Measurements from ENCODE around the gene GPR61.

Gene GPR61

DNA sequence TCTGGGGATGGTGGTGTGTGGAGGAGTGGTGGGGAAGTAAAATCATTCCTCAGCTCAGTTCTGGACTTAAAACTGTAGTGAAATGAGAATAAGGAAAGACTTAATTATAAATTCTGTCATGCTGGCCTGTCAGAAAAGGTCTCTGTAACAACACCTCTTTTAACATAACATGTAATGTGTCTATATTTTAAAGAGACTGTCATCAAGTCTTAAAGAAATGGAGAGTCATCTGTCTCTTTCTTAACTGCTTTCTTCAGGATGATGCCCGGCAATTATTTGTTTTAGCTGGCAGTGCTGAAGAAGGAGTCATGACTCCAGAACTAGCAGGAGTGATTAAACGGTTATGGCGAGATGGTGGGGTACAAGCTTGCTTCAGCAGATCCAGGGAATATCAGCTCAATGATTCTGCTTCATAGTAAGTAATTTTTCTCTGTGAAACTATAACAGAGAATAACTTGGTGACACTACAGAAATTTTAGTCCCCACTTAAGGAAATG is 39.3 kb downstream of the GPR61 start:
- DNase-seq: no peak

DNA sequence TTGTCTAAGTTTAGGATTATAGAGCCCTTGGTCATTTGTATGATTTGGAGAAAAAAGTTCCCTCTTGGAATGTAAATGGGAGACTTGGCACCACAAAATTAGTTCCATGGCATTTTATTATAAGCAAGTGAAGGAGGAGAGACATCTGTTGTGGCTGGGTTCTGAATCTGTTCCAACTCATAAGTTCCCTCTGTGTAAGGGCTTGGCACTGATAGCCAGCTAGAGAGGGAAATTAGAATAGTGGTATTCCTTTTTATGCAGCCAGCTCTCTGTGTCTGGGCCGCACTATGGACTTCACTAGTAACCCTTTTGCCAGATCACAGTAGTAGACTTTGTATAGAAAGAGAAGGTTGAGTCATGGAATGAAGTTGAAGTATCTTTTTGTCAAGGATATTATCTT is 39.8 kb downstream of the GPR61 start:
- DNase-seq: no peak

DNA sequence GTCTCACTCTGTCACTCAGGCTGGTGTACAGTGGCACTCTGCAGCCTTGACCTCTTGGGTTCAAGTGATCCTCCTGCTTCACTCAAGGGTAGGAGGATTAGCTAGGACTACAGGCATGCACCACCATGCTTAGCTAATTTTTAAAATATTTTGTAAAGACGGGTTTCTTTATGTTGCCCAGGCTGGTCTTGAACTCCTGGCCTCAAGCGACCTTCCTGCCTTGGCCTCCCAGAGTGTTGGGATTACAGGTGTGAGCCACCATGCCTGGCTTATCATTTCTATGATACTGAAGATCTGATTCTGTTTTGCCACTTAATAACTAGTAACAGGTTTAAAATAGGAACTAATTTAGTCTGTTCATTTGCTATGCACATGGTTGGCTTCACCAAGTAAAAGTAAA is 42.3 kb downstream of the GPR61 start:
- no peak for DNase-seq

GRCh38 chr1:109584766-109585165 is 45.1 kb downstream of the GPR61 start:
- no peak for DNase-seq

DNA sequence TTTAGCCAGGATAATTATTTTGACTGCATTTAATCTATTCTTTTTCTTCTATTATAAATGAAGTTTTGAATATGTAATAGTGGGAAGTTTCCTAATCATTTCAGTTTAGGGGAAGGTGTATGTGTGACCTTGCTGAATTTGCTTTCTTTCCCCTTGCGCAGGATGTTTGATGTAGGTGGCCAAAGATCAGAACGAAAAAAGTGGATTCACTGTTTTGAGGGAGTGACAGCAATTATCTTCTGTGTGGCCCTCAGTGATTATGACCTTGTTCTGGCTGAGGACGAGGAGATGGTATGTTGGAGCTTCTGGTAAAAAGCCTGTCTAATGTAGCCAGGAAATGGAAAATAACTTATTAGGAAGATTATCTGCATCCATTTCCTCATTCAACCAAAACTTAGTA is 46.4 kb downstream of the GPR61 start:
- no peak for DNase-seq

- no peak for DNase-seq
Measured at GRCh38 chr1:109589177-109589576, 49.5 kb downstream of the GPR61 start.

GRCh38 chr1:109589679-109590078 is 50.0 kb downstream of the GPR61 start:
- no peak for DNase-seq

GRCh38 chr1:109592916-109593315 is 53.2 kb downstream of the GPR61 start:
- DNase-seq: no peak

DNA sequence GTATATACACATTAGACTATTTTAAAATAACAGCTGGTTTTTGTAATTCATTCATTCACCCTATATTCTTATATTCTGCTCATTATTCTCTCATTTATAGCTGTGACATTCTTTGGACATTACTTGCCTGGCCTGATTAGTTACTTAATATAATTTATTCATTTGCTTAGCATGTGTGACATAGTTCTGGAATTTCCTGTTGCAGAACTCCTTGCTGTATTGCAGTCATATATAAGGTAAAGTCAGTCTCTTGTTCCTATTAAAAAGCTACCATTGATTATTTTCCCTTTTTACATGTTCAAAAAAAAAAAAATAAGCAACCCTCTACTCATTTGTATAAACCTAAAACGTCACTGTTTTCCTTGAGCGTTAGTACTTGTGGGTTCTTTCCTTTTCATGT is 55.9 kb downstream of the GPR61 start:
- DNase-seq: peak; percentile 63
